ENCODE results near the gene CKS1B. TPM values are rescaled to one million over a fixed set of nuclear protein-coding genes. Genes with fewer than 3 reads are reported as not detected.
"Not testable (repeated sequence)": the region's sequence is repeated elsewhere in the genome, so short reads cannot be mapped to it uniquely, and the experiment has no call there.

CKS1B gene
- total RNA-seq, 1 experiment from 2014 or later = 166 TPM

DNA sequence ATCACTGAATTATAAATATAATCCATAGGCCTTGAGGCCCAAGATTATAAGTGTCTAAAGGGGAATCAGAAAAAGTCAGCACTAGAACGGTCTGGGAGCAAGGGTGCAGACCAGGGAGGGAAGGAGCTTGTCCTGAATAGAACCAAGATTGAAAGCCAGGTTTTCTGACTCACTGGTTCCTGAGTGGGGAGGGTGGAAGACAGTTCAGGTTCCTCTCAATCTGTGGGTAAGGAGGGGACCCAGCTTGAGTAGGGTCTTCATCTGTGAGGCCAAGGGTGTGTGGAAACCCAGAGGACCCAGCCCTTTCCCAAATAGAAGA lies 19.7 kb downstream of the CKS1B start:
- DNase-seq (ENCODE audit: low read depth) = no peak
- in situ Hi-C loops (cut with HindIII; ENCODE audit: low pct_unique_long_range_greater_than_20kb, low sequenced_read_pairs) = no loop called here

DNA sequence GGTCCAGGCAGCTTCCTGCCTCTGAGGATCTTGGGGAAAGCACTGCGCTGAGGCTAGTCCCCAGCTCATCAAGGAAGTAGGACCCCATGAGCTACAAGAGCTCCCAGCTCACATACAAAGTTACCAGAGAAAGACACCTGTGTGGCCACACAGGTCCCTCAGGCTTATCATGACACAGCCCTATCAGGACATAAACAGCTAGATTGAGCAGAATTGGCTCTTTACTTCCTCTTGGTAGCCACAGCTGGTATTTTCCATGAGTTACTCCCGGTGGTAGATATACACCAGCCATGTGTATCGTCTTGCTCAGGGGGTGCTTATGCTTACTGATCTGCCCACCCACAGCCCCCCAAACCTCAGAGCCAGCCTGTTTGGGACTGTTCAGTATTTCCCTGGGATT lies 20.1 kb downstream of the CKS1B start:
- in situ Hi-C loops (cut with HindIII; ENCODE audit: low pct_unique_long_range_greater_than_20kb, low sequenced_read_pairs) = no loop called here

DNA sequence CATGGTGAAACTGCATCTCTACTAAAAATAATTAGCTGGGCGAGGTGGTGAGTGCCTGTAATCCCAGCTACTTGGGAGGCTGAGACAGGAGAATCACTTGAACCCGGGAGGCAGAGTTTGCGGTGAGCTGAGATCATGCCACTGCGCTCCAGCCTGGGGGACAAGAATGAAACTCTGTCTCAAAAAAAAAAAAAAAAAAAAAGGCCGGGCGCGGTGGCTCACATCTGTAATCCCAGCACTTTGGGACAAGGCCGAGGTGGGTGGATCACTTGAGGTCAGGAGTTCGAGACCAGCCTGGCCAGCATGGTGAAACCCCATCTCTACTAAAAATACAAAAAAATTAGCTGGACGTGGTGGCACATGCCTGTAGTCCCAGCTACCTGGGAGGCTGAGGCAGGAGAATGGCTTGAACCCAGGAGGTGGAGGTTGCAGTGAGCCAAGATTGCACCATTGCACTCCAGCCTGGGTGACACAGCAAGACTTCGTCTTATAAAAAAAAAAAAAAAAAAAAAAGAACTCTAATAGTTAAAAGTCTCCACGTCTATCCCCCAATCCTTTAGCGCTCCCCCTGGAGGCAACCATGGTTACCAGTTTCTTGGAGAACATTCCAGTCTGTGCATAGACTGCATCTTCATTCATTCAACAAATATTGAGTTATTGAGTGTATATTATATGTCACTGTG lies 21.0 kb downstream of the CKS1B start:
- in situ Hi-C loops (cut with HindIII; ENCODE audit: low pct_unique_long_range_greater_than_20kb, low sequenced_read_pairs) = not testable (repeated sequence)
- DNase-seq (ENCODE audit: low read depth) = peak; percentile 67

More for the DNA sequence above, 20.1 kb downstream of the CKS1B start:
- DNase-seq (ENCODE audit: low read depth) = no peak

DNA sequence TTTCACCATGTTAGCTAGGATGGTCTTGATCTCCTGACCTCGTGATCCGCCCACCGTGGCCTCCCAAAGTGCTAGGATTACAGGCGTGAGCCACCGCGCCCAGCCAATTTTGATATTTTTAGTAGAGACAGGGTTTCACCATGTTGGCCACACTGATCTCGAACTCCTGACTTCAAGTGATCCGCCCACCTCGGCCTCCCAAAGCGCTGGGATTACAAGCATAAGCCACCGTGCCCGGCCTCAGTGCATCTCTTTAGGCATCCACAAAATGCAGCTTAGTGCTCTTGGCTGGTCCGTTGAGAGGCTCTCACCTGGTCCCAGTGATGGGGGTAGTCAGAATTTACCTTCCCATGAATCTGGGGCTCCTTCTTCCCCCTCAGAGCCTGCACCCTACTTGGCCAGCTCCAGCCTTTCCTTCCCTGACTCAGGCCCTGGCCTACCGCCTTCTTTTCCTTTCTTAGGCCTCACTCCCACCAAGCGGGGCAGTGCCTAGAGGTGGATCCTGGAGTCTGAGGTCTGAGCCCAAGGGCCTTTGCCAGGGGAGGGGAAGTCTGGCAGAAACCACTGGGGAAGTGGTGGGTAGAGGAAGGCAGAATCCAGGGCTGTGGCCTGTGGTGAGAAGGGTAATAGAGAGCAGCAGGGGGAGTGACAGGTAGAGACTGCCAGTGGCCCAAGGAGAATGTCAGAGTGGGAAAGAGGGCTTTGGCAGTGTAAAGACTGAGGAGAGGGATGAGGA lies 22.7 kb downstream of the CKS1B start:
- no peak for DNase-seq (ENCODE audit: low read depth)
- in situ Hi-C loops (cut with HindIII; ENCODE audit: low pct_unique_long_range_greater_than_20kb, low sequenced_read_pairs) = no loop called here

DNA sequence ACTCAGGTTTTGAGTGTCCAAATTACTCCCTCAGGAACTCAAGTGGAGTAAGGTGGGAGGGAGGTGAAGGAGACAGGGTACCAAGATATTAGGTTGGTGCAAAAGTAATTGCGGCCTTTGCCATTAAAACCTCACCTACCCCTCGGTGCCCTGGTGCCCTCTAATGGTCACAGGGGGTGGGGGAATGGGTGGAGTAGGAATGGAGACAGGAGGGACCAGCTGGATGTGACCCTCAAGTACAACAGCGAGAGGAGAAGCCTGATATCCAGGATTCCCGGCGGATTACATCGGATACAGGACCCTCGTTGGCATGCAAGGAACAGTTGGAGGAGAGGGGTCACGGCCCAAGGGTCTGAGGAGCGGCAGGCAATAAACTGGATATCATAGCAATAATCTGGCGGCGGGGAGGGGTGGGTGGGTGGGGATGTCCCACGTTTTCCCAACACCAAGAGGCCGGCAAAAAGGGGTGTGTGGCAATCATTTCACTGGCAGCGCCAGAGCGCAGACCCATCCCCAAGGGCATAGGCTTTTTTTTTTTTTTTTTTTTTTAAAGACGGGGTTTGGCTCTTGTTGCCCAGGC lies 23.8 kb downstream of the CKS1B start:
- in situ Hi-C loops (cut with HindIII; ENCODE audit: low pct_unique_long_range_greater_than_20kb, low sequenced_read_pairs) = no loop called here

DNA sequence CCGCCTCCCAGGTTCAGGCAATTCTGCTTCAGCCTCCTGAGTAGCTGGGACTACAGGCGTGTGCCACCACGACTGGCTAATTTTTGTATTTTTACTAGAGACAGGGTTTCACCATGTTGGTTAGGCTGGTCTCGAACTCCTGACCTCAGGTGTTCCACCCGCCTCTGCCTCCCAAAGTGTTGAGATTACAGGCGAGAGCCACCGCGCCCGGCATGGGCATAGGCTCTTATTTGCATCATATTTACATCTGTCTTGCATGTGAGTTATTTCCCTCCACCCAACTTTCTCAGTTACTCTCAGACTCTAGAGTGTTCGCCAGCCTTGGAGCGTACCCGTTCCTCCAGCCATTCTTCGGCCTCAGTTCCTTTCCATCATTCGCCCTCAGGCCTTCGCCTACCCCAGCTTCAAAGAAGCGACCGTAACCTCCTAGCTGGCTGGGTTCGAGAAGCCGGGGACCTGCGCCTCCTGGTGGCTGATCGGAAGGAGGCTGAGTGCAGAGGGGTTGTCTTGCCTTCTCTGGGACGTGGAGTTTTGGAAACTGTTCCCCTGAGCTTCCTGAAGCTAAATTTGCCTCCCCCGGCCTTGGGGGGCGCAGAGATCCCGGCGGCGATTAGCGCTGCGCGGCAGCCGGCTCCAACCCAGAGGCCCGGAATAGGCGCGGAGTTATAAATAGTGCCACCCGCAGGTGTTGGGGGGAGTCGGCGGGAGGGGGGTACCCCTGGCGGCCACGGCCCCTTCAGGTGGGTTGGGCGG lies 24.5 kb downstream of the CKS1B start:
- in situ Hi-C loops (cut with HindIII; ENCODE audit: low pct_unique_long_range_greater_than_20kb, low sequenced_read_pairs) = no loop called here
- DNase-seq (ENCODE audit: low read depth) = no peak

More for the DNA sequence above, 23.8 kb downstream of the CKS1B start:
- no peak for DNase-seq (ENCODE audit: low read depth)

DNA sequence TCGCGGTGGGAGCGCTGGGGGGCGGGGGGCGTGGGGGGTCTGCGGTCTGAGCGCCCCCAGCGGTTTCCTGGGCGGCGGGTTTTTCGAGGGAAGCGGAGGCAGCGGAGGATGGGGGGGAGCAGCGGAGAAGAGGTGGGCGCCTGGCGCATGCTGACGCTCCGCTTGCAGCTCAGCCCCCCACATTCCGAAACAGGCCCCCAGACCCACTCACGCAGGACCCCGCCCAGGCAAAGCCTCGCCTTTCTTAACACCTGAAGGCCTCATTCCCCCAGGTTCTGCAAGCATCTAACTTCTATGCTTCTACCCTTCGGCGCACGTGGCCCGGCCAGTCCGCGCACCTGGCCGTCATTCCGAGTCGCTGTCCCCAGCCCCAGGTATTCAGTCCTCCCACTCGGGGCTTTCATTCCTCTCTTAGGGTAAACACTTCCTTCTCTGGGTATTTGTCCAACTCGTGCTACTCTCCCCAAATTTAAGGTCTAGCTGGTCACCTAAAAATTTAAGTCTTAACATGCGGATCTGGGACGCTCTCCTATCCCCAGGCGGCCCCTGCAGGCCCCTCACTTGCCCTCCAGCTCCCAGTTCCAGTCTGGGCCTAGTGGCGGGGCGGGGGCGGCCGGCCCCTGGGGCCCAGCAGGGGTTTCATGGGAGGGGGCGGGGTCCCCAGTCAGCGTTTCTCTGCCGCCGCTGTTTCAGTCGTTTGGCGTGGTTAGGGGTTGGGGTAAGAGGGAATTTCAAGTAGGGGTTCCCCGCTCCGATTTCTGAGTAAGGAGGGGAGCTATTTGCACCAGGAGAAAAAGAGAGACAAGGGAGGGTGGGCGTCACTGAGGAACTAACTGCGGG lies 25.3 kb downstream of the CKS1B start:
- in situ Hi-C loops (cut with HindIII; ENCODE audit: low pct_unique_long_range_greater_than_20kb, low sequenced_read_pairs) = no loop called here
- DNase-seq (ENCODE audit: low read depth) = no peak

DNA sequence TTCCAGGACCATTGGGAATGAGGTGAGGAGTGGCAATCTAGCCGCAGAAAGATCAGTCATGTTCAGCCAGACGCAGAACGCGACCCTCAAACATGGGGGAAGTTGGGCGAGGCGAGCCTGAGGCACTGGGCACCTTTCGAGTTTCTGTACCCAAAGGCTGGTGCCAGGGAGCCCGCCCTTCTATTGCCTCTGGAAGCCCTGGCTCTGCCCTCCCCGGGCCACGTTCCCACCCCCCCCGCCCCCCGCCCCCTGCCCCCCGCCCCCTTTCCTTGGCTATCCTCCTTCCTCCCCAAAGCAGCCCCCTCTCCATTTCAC lies 25.9 kb downstream of the CKS1B start:
- no peak for DNase-seq (ENCODE audit: low read depth)
- in situ Hi-C loops (cut with HindIII; ENCODE audit: low pct_unique_long_range_greater_than_20kb, low sequenced_read_pairs) = no loop called here

DNA sequence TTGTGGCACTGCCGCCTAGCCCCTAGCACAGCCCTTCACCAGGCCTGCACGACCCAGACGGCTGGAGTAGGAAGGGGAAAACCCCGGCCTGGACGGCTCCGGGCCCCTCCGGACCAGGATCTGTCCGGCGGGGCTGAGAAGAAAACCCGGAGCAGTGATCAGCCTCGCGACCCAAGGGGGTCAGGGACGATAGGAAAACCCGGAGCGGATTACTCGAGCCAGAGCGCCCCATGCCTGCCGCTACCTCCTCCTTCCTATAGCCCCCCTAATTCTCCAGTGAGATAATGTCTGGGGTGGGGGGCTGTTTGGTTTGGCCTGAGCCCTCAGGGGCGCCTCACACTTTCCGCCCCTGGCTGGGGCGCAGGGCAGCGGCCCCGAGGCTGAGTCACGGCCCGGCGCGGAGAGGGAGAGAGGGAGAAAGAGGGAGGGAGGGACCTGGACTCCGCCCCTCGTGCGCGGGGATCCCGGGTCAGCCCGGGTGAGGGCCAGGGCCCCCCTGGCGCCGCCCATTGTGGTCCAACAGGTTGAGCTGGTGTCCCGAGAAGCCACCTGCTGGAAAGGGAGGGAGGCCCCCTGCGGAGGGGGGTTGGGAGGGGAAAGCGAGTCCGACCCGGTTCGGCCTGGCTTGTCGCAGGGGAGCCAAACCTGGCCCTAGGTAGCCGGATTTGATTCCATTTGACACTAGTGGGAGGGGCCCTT lies 26.4 kb downstream of the CKS1B start:
- in situ Hi-C loops (cut with HindIII; ENCODE audit: low pct_unique_long_range_greater_than_20kb, low sequenced_read_pairs) = no loop called here
- DNase-seq (ENCODE audit: low read depth) = peak; percentile 94

DNA sequence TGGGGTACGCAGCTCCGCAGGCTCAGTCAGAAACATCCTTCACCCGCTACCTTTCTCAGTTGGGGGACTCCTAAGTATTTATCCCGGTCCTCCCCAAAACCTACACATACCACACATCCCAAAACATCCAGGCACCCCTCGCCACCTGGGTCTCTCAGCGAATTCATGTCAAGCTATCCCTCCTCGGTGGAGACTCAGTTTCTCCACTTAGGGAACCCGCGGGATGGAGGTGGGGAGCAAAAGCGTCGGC lies 26.9 kb downstream of the CKS1B start:
- no peak for DNase-seq (ENCODE audit: low read depth)

DNA sequence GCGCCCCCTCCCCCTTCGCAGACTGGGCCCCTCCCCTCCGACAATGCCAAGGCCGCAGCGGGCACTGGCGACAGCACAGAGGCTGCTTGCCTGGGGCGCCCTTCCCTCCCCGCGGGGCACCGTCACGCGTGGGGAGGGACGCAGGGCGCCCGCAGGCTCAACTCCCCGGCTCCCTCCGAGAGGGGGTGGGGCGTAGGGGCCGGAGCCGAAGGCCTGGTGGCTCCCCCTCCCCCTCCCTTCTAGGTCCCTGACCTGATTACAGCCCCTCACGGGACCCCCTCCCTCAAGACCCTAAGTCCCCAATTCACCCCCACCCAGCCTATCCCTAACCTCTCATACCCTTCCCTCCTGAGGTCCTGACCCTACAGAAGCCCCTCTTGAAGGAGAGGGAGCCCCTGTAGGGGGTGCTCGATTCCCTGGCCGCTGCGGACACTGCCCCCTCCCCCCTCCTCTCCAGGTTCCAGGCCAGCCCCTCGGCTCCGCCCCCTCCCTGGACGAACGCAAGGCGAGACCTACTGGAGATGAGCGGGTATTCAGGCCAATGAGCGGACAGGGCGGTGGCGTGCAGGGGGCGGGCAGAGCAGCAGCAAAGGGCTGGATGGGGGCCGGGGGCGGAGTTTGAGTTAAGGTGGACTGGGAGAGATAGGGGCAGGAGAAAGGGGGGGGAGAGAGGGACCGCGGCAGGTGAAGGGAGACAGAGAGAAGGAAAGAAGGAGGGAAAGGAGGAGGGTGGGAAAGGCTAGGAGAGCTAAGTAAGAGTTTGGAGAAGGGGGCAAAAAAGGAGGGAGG lies 27.4 kb downstream of the CKS1B start:
- in situ Hi-C loops (cut with HindIII; ENCODE audit: low pct_unique_long_range_greater_than_20kb, low sequenced_read_pairs) = no loop called here
- DNase-seq (ENCODE audit: low read depth) = peak; percentile 93

More for the DNA sequence above, 26.9 kb downstream of the CKS1B start:
- in situ Hi-C loops (cut with HindIII; ENCODE audit: low pct_unique_long_range_greater_than_20kb, low sequenced_read_pairs) = no loop called here

DNA sequence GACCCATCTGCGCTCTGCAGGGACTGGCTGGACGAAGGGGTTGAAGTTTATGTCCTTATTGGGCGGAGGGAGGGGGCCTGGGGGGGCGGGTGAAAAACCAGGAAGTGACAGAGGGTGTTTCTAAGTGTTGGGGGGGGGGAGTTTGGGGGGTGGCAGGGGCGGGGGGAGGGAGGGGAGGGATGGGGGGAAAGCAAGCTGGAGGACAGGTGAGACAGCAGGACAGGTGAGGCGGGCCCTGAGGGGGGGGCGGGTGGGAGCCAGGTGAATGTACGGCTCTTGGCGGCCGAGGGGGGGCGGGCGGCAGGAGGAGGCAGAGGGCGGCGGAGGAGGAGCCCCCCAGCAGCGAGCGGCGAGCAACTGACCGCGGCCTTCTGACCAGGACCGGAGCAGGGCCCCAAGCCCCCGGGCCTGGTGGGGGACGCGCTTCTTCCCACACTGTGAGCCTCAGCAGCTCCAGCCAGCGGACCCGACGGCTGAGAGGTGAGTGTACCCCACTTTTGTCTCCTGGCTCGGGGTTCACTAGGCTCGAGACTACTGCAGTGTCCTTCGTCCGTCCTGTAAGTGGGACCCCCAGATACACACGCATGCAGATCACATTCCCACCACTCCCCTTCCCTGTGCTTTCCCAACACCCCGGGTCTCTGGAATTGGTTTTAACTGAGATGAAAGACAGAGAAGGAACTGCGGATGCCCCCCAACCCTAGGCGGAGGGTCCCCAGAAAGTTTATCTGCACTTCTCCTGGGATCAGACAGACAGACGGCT lies 28.2 kb downstream of the CKS1B start, which contains the start of gene ZBTB7B:
TSS of gene ZBTB7B (plus strand) at position 339 of the 763 bp plus-strand sequence. CDS start 11,859 bp downstream, outside the sequence.
- DNase-seq (ENCODE audit: low read depth) = peak; percentile 32
- in situ Hi-C loops (cut with HindIII; ENCODE audit: low pct_unique_long_range_greater_than_20kb, low sequenced_read_pairs) = no loop called here

DNA sequence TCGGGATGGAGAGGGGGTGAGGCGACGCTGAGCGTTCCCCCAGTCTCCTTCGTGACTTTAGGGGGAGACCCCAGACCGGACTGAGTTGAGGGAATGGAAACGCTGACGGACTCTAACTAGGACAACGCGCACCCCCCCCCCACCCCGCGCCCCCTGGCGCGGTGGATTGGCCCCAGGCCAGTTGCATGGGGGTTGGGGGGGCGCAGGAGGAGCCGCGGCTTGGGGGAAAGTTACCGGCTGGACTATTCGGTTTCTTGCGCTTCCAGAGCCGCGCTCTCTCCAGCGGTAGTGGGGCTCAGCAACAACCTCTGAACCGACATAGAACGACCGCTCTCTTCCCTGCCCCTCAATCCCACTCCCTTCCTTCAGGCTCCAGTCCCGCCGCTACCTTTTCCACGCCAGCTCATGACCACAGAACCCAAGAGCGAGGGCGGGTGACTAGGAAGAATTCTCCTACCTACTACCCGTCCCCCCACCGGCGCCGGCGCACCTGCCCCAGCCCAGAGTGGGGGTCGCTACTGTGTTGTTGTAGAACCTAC lies 28.8 kb downstream of the CKS1B start:
- DNase-seq (ENCODE audit: low read depth) = peak; percentile 27
- in situ Hi-C loops (cut with HindIII; ENCODE audit: low pct_unique_long_range_greater_than_20kb, low sequenced_read_pairs) = no loop called here

DNA sequence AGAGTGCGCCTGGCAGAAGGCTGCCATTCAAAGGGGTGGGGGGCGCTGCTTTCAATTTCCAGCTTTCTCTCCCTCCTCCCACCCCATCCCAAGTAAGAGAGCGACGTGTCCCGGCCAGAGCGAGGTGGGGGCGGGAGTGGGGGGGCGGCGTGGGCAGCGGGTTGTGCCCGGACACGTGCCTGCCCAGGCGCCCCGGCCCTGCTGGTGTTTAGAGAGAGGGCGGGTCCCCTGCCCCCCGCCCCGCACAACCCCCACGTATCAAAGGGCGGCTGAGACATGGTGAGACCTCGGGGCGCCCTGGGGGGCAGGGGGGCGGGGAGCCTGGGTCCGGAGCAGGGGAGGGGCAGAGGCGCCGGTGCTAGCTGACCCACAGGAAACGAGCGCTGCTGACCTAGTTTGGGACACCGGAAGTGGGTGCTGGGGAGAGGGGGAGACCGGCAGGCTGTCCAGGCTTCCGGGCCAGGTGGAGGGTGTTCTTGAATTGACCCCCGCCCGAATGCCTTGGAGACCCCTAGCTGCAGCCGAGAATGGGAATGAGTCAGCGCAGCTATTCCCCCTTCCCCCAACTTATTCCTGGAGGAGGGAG lies 29.4 kb downstream of the CKS1B start:
- DNase-seq (ENCODE audit: low read depth) = peak; percentile 26
- in situ Hi-C loops (cut with HindIII; ENCODE audit: low pct_unique_long_range_greater_than_20kb, low sequenced_read_pairs) = no loop called here

DNA sequence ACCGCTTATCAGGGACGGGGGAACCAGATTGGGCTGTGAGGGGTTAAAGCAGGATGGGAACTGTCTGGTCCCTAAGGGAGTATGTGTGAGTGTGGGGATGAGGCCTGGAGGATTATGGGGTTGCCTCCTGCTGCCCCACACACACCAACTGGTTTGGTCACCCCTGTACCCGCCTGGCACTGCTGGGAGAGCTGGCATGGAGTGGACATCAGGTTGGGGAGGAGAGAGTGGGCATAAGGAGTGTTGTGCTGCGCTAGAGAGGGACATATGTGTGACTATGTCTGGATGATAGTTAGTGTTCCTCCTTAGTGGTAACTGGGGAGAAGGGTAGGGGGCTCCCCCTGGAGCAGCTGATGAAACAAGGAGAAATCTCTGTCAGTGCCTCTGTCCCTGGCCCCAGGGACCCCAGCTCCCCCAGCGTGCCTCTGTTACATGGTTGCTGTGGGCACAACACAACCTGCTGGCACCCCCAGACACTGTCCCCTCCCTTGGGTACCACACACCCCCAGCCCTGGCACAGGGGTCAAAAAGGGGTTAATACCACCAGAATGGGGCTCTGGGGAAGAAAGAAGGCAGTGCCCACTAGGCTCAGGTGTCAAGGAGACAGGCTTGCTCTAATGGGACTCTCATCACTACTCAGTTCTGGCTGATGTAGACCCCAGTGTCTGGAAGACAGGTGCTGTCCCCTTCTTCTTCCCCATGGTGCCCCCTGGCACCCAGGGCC lies 30.0 kb downstream of the CKS1B start:
- no peak for DNase-seq (ENCODE audit: low read depth)
- in situ Hi-C loops (cut with HindIII; ENCODE audit: low pct_unique_long_range_greater_than_20kb, low sequenced_read_pairs) = no loop called here
